Ovary (tissue), 3 donors: ENCODE data around the gene CCDC74A.
"Not testable (repeated sequence)": the region's sequence is repeated elsewhere in the genome, so short reads cannot be mapped to it uniquely, and the experiment has no call there.

Source experiments
- EP300 ChIP-seq: sonication (generic); formaldehyde crosslinking; IDR thresholded peaks from one replicate; pipeline ENCODE4 v1.6.1; 2017; ENCODE audit warnings: antibody characterized with exemption
- POLR2A ChIP-seq: fragments of 450-650 bp; IDR thresholded peaks from one replicate; pipeline ENCODE4 v1.6.1; 2017; ENCODE audit warnings: antibody characterized with exemption, mild to moderate bottlenecking, moderate library complexity
- TF ChIP-seq, protein P1 (sequence below), 3 donors: fragments of 450-650 bp in 2 of 3; fragments of 200-600 bp in 1 of 3; IDR thresholded peaks; one replicate each; pipeline versions ENCODE4 v1.5.1 to v1.8.0; 2016 to 2022; ENCODE audit warnings: antibody characterized with exemption in 3 of 3, mild to moderate bottlenecking in 1 of 3
- donor health status: DM: no; HTN: no; CAD: no.

DNA sequence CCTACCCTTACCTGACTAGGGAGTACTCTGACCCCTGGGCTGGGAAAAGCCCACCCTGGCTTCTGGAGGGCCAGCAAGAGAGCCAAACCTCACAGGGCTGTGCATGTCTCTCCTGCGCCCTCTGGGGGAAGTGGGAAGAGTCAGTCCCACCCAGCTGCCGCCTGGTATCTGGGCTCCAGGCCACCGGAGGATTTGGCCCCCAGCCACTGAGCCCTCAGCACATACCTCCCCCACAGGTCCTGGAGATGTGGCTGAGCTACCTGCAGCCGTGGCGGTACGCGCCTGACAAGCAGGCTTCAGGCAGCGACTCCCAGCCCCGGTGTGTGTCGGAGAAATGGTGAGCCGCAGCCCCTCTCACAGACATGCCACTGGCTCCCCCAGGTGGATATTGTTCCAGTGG lies 11.1 kb upstream of the CCDC74A start:
- TF ChIP-seq, protein P1, sequence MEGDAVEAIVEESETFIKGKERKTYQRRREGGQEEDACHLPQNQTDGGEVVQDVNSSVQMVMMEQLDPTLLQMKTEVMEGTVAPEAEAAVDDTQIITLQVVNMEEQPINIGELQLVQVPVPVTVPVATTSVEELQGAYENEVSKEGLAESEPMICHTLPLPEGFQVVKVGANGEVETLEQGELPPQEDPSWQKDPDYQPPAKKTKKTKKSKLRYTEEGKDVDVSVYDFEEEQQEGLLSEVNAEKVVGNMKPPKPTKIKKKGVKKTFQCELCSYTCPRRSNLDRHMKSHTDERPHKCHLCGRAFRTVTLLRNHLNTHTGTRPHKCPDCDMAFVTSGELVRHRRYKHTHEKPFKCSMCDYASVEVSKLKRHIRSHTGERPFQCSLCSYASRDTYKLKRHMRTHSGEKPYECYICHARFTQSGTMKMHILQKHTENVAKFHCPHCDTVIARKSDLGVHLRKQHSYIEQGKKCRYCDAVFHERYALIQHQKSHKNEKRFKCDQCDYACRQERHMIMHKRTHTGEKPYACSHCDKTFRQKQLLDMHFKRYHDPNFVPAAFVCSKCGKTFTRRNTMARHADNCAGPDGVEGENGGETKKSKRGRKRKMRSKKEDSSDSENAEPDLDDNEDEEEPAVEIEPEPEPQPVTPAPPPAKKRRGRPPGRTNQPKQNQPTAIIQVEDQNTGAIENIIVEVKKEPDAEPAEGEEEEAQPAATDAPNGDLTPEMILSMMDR (IDR thresholded peaks at IDR 0.05): not testable (repeated sequence)
- not testable (repeated sequence) for TF ChIP-seq POLR2A, EP300
